Caco-2 (cell line): Measurements from ENCODE around the gene PIK3C3. TPM values are rescaled to one million over a fixed set of nuclear protein-coding genes. Genes with fewer than 3 reads are reported as not detected.

Source experiments
- BruUV-seq: library from RNA; stranded (reverse); fragments of 400-500 nt; replicated peaks from 2 replicates; lab custom pipeline; 2021; lab: Mats Ljungman, UMichigan
- CTCF ChIA-PET: fragments of 300-600 bp; sonication (Branson Sonifier 250); formaldehyde crosslinking; loops from one replicate; lab custom pipeline; 2022; ENCODE audit warnings: antibody characterized with exemption; lab: Charles Lee
- POLR2A ChIA-PET: fragments of 300-600 bp; sonication (Branson Sonifier 250); formaldehyde crosslinking; loops from one replicate; lab custom pipeline; 2022; ENCODE audit warnings: antibody characterized with exemption; lab: Charles Lee
- DNase-seq, 2 experiments: peaks; one replicate each; pipeline versions ENCODE4 v3.0.0 to v3.0.0-alpha.2; 2020 to 2022
- H3K27me3 ChIP-seq: replicated peaks from 2 replicates; pipeline ENCODE4 v1.6.0; 2011; ENCODE audit warnings: low read length; ENCODE audit not compliant: control insufficient read depth, insufficient read depth
- H3K36me3 ChIP-seq: 2 replicates; pipeline ENCODE4 v1.5.1; 2011; ENCODE audit warnings: low read length; ENCODE audit not compliant: control insufficient read depth, insufficient read depth
- H3K4me1 ChIP-seq: fragments of 250-450 bp; sonication (Bioruptor Pico); 2 replicates; pipeline ENCODE4 v1.5.1; 2020; ENCODE audit warnings: mild to moderate bottlenecking
- H3K4me3 ChIP-seq: 2 replicates; pipeline ENCODE4 v1.5.1; 2011; ENCODE audit warnings: low read depth, mild to moderate bottlenecking, control low read depth, low read length
- H3K9me3 ChIP-seq: fragments of 250-450 bp; sonication (Bioruptor Pico); 2 replicates; pipeline ENCODE4 v1.5.1; 2020; ENCODE audit warnings: mild to moderate bottlenecking, moderate library complexity
- H3K27ac Mint-ChIP-seq: one replicate; pipeline ENCODE4 v1.8.0; 2022; ENCODE audit warnings: mixed read lengths; ENCODE audit not compliant: unreplicated experiment
- H3K27me3 Mint-ChIP-seq: one replicate; pipeline ENCODE4 v1.8.0; 2022; ENCODE audit warnings: mixed read lengths; ENCODE audit not compliant: insufficient read depth, unreplicated experiment
- H3K36me3 Mint-ChIP-seq: one replicate; pipeline ENCODE4 v1.8.0; 2022; ENCODE audit warnings: mild to moderate bottlenecking, mixed read lengths; ENCODE audit not compliant: insufficient read depth, unreplicated experiment
- H3K4me1 Mint-ChIP-seq: one replicate; pipeline ENCODE4 v1.8.0; 2022; ENCODE audit warnings: low read depth, mixed read lengths; ENCODE audit not compliant: unreplicated experiment
- H3K4me3 Mint-ChIP-seq: one replicate; pipeline ENCODE4 v1.8.0; 2022; ENCODE audit warnings: mild to moderate bottlenecking, moderate library complexity, mixed read lengths; ENCODE audit not compliant: unreplicated experiment
- H3K9me3 Mint-ChIP-seq: one replicate; pipeline ENCODE4 v1.8.0; 2022; ENCODE audit warnings: mixed read lengths; ENCODE audit not compliant: unreplicated experiment
- CTCF ChIP-seq, 2 experiments: fragments of 200-600 bp in 1 of 2; IDR thresholded peaks; 1 replicate in 1 of 2; 2 replicates in 1 of 2; pipeline versions ENCODE4 v1.5.1 to v1.8.0; 2011 to 2022; ENCODE audit warnings: antibody characterized with exemption in 1 of 2, control low read depth in 1 of 2, inconsistent platforms in 1 of 2, low read depth in 1 of 2, low read length in 1 of 2, mild to moderate bottlenecking in 1 of 2, moderate library complexity in 1 of 2; ENCODE audit not compliant: insufficient read depth in 1 of 2, severe bottlenecking in 1 of 2, unreplicated experiment in 1 of 2
- intact Hi-C: fragments of 100-400 bp; cut with micrococcal nuclease; formaldehyde crosslinking; loops from one replicate; pipeline ENCODE4 v1.10.0; 2022; ENCODE audit not compliant: unreplicated experiment
- total RNA-seq: library from RNA; stranded (reverse); gene quantifications from 2 replicates; pipeline ENCODE4 v1.2.3, GENCODE V29; 2022

Gene PIK3C3
- total RNA-seq, 1 experiment from 2014 or later: 19.7 TPM

- no peaks in the 10 kb centered on the region for H3K27me3 Mint-ChIP-seq
- no peaks in the 10 kb centered on the region for H3K27me3 ChIP-seq
- no peak overlapping the region for H3K4me3 Mint-ChIP-seq
- H3K36me3 Mint-ChIP-seq: no peaks in the 10 kb centered on the region
- no peak overlapping the region for H3K4me3 ChIP-seq
- ChIA-PET CTCF (no interaction called here), POLR2A (no interaction called here)
- no peak for DNase-seq
- H3K4me1 Mint-ChIP-seq: no peaks in the 10 kb centered on the region
- no peaks in the 10 kb centered on the region for H3K36me3 ChIP-seq
- no peak overlapping the region for H3K27ac Mint-ChIP-seq
- intact Hi-C loops: no loop called here
- H3K9me3 ChIP-seq: no peaks in the 10 kb centered on the region
- H3K9me3 Mint-ChIP-seq: no peaks in the 10 kb centered on the region
- TF ChIP-seq CTCF (IDR thresholded peaks at IDR 0.05; ENCODE audit: insufficient read depth in 1 of 2, low read depth in 1 of 2, low read length in 1 of 2, severe bottlenecking in 1 of 2, unreplicated experiment in 1 of 2): no peak
- no peaks in the 10 kb centered on the region for H3K4me1 ChIP-seq
- BruUV-seq: no TSS peak
Observed at GRCh38 chr18:42126586-42126985, 171.6 kb downstream of the PIK3C3 start.

- POLR2A ChIA-PET: no interaction called here
- CTCF ChIA-PET: no interaction called here
- TF ChIP-seq CTCF (IDR thresholded peaks at IDR 0.05; ENCODE audit: insufficient read depth in 1 of 2, low read depth in 1 of 2, low read length in 1 of 2, severe bottlenecking in 1 of 2, unreplicated experiment in 1 of 2): no peak
- intact Hi-C loops: no loop called here
- no peak for DNase-seq
- H3K36me3 ChIP-seq: no peaks in the 10 kb centered on the region
- no TSS peak for BruUV-seq
- H3K4me3 Mint-ChIP-seq: no peak overlapping the region
- no peak overlapping the region for H3K4me3 ChIP-seq
- no peaks in the 10 kb centered on the region for H3K9me3 ChIP-seq
- no peak overlapping the region for H3K27ac Mint-ChIP-seq
- H3K36me3 Mint-ChIP-seq: no peaks in the 10 kb centered on the region
- H3K4me1 Mint-ChIP-seq: no peaks in the 10 kb centered on the region
- H3K9me3 Mint-ChIP-seq: no peaks in the 10 kb centered on the region
- no peaks in the 10 kb centered on the region for H3K4me1 ChIP-seq
- H3K27me3 Mint-ChIP-seq: peaks cover 3% of the 10 kb centered on the region
- no peaks in the 10 kb centered on the region for H3K27me3 ChIP-seq
Observed at GRCh38 chr18:42131066-42131929, 176.3 kb downstream of the PIK3C3 start.

- H3K36me3 ChIP-seq: no peaks in the 10 kb centered on the region
- Mint-ChIP-seq H3K27ac (no peak overlapping the region), H3K4me1 (no peaks in the 10 kb centered on the region), H3K27me3 (peaks cover 3% of the 10 kb centered on the region), H3K36me3 (no peaks in the 10 kb centered on the region), H3K4me3 (no peak overlapping the region), H3K9me3 (no peaks in the 10 kb centered on the region)
- intact Hi-C loops: no loop called here
- CTCF ChIA-PET: no interaction called here
- DNase-seq: no peak
- POLR2A ChIA-PET: no interaction called here
- no peak overlapping the region for H3K4me3 ChIP-seq
- no peaks in the 10 kb centered on the region for H3K27me3 ChIP-seq
- no peaks in the 10 kb centered on the region for H3K4me1 ChIP-seq
- no peak for TF ChIP-seq CTCF (IDR thresholded peaks at IDR 0.05; ENCODE audit: insufficient read depth in 1 of 2, low read depth in 1 of 2, low read length in 1 of 2, severe bottlenecking in 1 of 2, unreplicated experiment in 1 of 2)
- BruUV-seq: no TSS peak
- no peaks in the 10 kb centered on the region for H3K9me3 ChIP-seq
Observed at GRCh38 chr18:42131930-42132244, 176.9 kb downstream of the PIK3C3 start.
